AG09319 (cell line): ENCODE data around the gene SNX17.

Source experiments
- DNase-seq: peaks from one replicate; pipeline ENCODE4 v3.0.0-alpha.2; 2010; ENCODE audit warnings: low read depth; ENCODE audit errors: extremely low read depth
- TF ChIP-seq, protein P1 (sequence below): IDR thresholded peaks from 2 replicates; pipeline ENCODE4 v1.5.1; 2011; ENCODE audit warnings: low read depth, mild to moderate bottlenecking, inconsistent platforms, low read length, moderate library complexity

Gene SNX17

DNA sequence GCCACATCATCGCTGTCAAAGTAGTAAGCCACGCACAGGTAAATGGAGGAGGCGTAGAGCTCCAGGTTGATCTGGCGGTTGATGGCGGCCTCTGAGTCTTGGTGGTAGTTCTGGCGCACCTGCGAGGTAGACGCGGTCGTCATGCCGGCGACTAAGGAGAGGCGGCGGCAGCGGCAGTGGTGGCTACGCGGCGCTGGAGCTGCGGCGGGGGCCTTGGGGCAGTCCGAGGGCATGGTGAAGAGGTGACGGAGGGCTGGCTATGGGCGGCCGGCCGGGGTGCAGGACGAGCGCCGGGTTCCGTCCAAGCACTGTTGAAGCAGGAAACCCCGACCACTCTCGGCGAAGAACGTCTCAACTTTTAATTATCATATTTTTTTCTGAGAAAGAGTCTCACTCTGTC is 22.8 kb downstream of the SNX17 start:
- DNase-seq: no peak
- TF ChIP-seq, protein P1, sequence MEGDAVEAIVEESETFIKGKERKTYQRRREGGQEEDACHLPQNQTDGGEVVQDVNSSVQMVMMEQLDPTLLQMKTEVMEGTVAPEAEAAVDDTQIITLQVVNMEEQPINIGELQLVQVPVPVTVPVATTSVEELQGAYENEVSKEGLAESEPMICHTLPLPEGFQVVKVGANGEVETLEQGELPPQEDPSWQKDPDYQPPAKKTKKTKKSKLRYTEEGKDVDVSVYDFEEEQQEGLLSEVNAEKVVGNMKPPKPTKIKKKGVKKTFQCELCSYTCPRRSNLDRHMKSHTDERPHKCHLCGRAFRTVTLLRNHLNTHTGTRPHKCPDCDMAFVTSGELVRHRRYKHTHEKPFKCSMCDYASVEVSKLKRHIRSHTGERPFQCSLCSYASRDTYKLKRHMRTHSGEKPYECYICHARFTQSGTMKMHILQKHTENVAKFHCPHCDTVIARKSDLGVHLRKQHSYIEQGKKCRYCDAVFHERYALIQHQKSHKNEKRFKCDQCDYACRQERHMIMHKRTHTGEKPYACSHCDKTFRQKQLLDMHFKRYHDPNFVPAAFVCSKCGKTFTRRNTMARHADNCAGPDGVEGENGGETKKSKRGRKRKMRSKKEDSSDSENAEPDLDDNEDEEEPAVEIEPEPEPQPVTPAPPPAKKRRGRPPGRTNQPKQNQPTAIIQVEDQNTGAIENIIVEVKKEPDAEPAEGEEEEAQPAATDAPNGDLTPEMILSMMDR: no peak

GRCh38 chr2:27398962-27399361 is 28.5 kb downstream of the SNX17 start:
- TF ChIP-seq, protein P1: no peak
- no peak for DNase-seq

GRCh38 chr2:27400348-27401135 is 30.1 kb downstream of the SNX17 start:
- TF ChIP-seq, protein P1: no peak
- DNase-seq: no peak

GRCh38 chr2:27407798-27408491 is 37.5 kb downstream of the SNX17 start:
- no peak for DNase-seq

GRCh38 chr2:27408601-27409320 is 38.3 kb downstream of the SNX17 start:
- TF ChIP-seq, protein P1: no peak
- DNase-seq: no peak

More at GRCh38 chr2:27407798-27408491, 37.5 kb downstream of the SNX17 start:
- TF ChIP-seq, protein P1: peak; percentile 49

DNA sequence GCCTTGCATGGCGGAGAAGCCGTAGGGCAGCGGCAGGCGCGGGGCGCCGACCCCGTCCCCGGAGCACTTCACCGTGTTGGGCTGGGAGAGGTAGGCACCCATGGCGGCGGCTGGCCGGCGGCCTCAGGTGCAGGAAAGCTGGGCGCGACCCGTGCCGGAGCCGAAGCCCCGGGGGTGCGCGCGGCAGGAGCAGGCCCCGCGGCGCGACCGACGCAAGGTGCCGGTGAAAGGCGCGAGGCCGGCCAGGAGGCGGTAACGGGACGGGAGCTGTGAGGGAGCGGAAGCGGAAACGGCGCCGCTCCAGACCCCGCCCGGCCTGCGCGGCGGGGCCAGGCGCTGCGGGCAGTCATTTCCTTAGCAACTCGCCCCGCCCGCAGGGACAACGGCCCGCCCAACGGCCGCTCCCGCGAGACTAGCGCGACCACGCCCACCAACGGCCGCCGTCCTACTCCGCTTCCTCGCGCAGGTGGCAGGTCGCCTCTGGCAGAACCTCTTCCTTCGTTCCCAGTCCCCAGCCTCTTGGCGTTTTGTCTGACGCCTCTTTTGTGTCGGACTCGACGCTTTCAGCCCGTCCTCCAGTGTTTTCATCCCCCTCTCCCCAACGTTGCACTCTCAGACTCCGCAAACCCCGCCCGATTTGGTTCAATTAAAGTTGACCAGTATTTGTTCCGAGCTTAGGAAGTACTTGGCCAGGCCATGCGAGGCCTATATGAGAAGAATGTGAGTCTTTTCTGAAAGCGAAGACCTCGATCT is 39.1 kb downstream of the SNX17 start, which contains the start of gene PPM1G:
Gene PPM1G (minus strand): TSS at position 271 of the 753 bp plus-strand sequence. CDS start 169 bp downstream, at position 102.
- TF ChIP-seq, protein P1: no peak
- DNase-seq: peak; percentile 72
